ENCODE results near the gene USF2. TPM values are rescaled to one million over a fixed set of nuclear protein-coding genes. Genes with fewer than 3 reads are reported as not detected.

The USF2 gene
- polyA plus RNA-seq, 1 donor from 2014 or later = 107 TPM

- no peak overlapping the region for H3K4me3 ChIP-seq (ENCODE audit: low read length)
- H3K36me3 ChIP-seq (ENCODE audit: insufficient read depth, low read length) = no peaks in the 10 kb centered on the region
- no peaks in the 10 kb centered on the region for H3K9me2 ChIP-seq (ENCODE audit: insufficient read depth, low read length)
- no peaks in the 10 kb centered on the region for H4K20me1 ChIP-seq (ENCODE audit: insufficient read depth)
- H3K27me3 ChIP-seq (ENCODE audit: insufficient read depth, low read depth, low read length) = no peaks in the 10 kb centered on the region
- no peak overlapping the region for H2AFZ ChIP-seq (ENCODE audit: low read depth, low read length)
- no peak overlapping the region for H3K27ac ChIP-seq (ENCODE audit: low read length)
- H3K9ac ChIP-seq (ENCODE audit: low read length) = no peak overlapping the region
- TF ChIP-seq REST (IDR thresholded peaks at IDR 0.05; ENCODE audit: borderline replicate concordance) = no peak
- no peak for TF ChIP-seq RAD21 (conservative IDR thresholded peaks at IDR 0.05)
- TF ChIP-seq POLR2AphosphoS5 (IDR thresholded peaks at IDR 0.05) = no peak
- no peak for TF ChIP-seq EZH2 (IDR thresholded peaks at IDR 0.05; ENCODE audit: borderline replicate concordance, insufficient read depth, low read length, poor library complexity, severe bottlenecking)
- TF ChIP-seq TAF1 (IDR thresholded peaks at IDR 0.05; ENCODE audit: low read depth) = no peak
- no peak for TF ChIP-seq CTCF (IDR thresholded peaks at IDR 0.05; ENCODE audit: poor library complexity, severe bottlenecking)
- no peak for TF ChIP-seq MXI1 (conservative IDR thresholded peaks at IDR 0.05; ENCODE audit: poor library complexity, severe bottlenecking)
- no peak for TF ChIP-seq EP300 (conservative IDR thresholded peaks at IDR 0.05; ENCODE audit: poor library complexity, severe bottlenecking)
- TF ChIP-seq SMC3 (conservative IDR thresholded peaks at IDR 0.05; ENCODE audit: poor library complexity) = no peak
- H3K9me3 ChIP-seq (ENCODE audit: low read length) = no peaks in the 10 kb centered on the region
- no peaks in the 10 kb centered on the region for H3K79me2 ChIP-seq (replicated peaks; ENCODE audit: insufficient read depth, low read length)
- no peaks in the 10 kb centered on the region for H3F3A ChIP-seq (ENCODE audit: insufficient read depth, low read length, poor library complexity, severe bottlenecking)
- no peak overlapping the region for H3K4me2 ChIP-seq (ENCODE audit: low read length)
These were observed 47.8 kb downstream of the USF2 start for GRCh38 chr19:35316560-35316959.

- Histone ChIP-seq H3K9me2 (ENCODE audit: insufficient read depth, low read length) (no peaks in the 10 kb centered on the region), H4K20me1 (ENCODE audit: insufficient read depth) (no peaks in the 10 kb centered on the region), H3K79me2 (replicated peaks; ENCODE audit: insufficient read depth, low read length) (no peaks in the 10 kb centered on the region), H3K9ac (ENCODE audit: low read length) (no peak overlapping the region), H3K4me3 (ENCODE audit: low read length) (no peak overlapping the region), H3K9me3 (ENCODE audit: low read length) (no peaks in the 10 kb centered on the region), H2AFZ (ENCODE audit: low read depth, low read length) (no peak overlapping the region), H3K27me3 (ENCODE audit: insufficient read depth, low read depth, low read length) (no peaks in the 10 kb centered on the region), H3K27ac (ENCODE audit: low read length) (no peak overlapping the region), H3K36me3 (ENCODE audit: insufficient read depth, low read length) (no peaks in the 10 kb centered on the region), H3K4me2 (ENCODE audit: low read length) (no peak overlapping the region), H3F3A (ENCODE audit: insufficient read depth, low read length, poor library complexity, severe bottlenecking) (no peaks in the 10 kb centered on the region)
- TF ChIP-seq POLR2AphosphoS5 (IDR thresholded peaks at IDR 0.05) (no peak), RAD21 (conservative IDR thresholded peaks at IDR 0.05) (no peak), SMC3 (conservative IDR thresholded peaks at IDR 0.05; ENCODE audit: poor library complexity) (no peak), EZH2 (IDR thresholded peaks at IDR 0.05; ENCODE audit: borderline replicate concordance, insufficient read depth, low read length, poor library complexity, severe bottlenecking) (no peak), EP300 (conservative IDR thresholded peaks at IDR 0.05; ENCODE audit: poor library complexity, severe bottlenecking) (no peak), CTCF (IDR thresholded peaks at IDR 0.05; ENCODE audit: poor library complexity, severe bottlenecking) (no peak), MXI1 (conservative IDR thresholded peaks at IDR 0.05; ENCODE audit: poor library complexity, severe bottlenecking) (no peak), REST (IDR thresholded peaks at IDR 0.05; ENCODE audit: borderline replicate concordance) (no peak), TAF1 (IDR thresholded peaks at IDR 0.05; ENCODE audit: low read depth) (no peak)
These were observed 48.8 kb downstream of the USF2 start for GRCh38 chr19:35317464-35318043.

Measured in neural cell (in vitro differentiated cells).